ENCODE results near the gene TCF4.

DNA sequence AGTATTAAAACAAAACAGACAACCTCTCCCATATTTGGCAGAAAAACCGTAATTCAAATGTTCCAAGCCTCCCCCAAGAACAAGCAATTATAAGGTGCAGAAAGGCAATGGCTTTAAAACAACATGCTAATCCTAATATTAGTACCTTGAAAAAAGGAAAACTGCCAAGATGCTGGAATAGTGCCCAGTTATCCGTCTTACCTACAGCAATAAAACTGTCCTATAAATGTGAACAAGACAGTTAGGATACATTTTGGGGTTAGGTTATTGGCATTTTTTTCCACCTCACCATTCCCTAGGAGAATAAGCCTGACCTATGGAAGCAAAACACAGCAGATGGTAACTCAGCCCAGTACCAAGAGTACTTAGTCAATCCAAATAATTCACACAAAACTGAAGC is 83.2 kb downstream of the TCF4 start:
- TF ChIP-seq, protein P1, sequence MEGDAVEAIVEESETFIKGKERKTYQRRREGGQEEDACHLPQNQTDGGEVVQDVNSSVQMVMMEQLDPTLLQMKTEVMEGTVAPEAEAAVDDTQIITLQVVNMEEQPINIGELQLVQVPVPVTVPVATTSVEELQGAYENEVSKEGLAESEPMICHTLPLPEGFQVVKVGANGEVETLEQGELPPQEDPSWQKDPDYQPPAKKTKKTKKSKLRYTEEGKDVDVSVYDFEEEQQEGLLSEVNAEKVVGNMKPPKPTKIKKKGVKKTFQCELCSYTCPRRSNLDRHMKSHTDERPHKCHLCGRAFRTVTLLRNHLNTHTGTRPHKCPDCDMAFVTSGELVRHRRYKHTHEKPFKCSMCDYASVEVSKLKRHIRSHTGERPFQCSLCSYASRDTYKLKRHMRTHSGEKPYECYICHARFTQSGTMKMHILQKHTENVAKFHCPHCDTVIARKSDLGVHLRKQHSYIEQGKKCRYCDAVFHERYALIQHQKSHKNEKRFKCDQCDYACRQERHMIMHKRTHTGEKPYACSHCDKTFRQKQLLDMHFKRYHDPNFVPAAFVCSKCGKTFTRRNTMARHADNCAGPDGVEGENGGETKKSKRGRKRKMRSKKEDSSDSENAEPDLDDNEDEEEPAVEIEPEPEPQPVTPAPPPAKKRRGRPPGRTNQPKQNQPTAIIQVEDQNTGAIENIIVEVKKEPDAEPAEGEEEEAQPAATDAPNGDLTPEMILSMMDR (IDR thresholded peaks at IDR 0.05) = no peak
- TF ChIP-seq POLR2AphosphoS5 (IDR thresholded peaks at IDR 0.05) = no peak

Measured in sigmoid colon (tissue), 4 donors.